GM12873 (cell line): ENCODE results near the gene PTGER1.

ENCODE experiments used
- CTCF ChIP-seq: IDR thresholded peaks from 2 replicates; pipeline ENCODE4 v1.5.1; 2012; ENCODE audit warnings: low read depth, mild to moderate bottlenecking, moderate library complexity, low read length, control low read depth; ENCODE audit not compliant: insufficient read depth; ENCODE audit errors: missing control alignments

The PTGER1 gene

GRCh38 chr19:14441041-14441938, 33.9 kb downstream of the PTGER1 start:
- no peak for TF ChIP-seq CTCF

GRCh38 chr19:14440049-14440448, 35.1 kb downstream of the PTGER1 start:
- TF ChIP-seq CTCF, result no peak

GRCh38 chr19:14439014-14439413, 36.1 kb downstream of the PTGER1 start:
- TF ChIP-seq CTCF, result no peak

GRCh38 chr19:14437578-14438140, 37.5 kb downstream of the PTGER1 start:
- no peak for TF ChIP-seq CTCF

- no peak for TF ChIP-seq CTCF
Measured at GRCh38 chr19:14435320-14436050, 39.7 kb downstream of the PTGER1 start.

GRCh38 chr19:14434543-14435319, 40.4 kb downstream of the PTGER1 start:
- no peak for TF ChIP-seq CTCF
